Spleen (tissue), 11 donors: ENCODE results near the gene CD81. TPM values are rescaled to one million over a fixed set of nuclear protein-coding genes. Genes with fewer than 3 reads are reported as not detected.

Source experiments
- DNase-seq: peaks from one replicate; pipeline ENCODE4 v3.0.0-alpha.2; 2020
- H3K27ac ChIP-seq, 8 donors: fragments of 200-600 bp; sonication (generic) in 7 of 8; 1 replicate in 4 of 8; 2 replicates in 4 of 8; pipeline versions ENCODE4 v1.5.0 to v1.8.0; 2016 to 2021; ENCODE audit warnings: inconsistent platforms in 4 of 8, mild to moderate bottlenecking in 4 of 8, moderate library complexity in 1 of 8
- H3K27me3 ChIP-seq, 7 donors: fragments of 200-600 bp; sonication (generic) in 6 of 7; replicated peaks in 1 of 7; 1 replicate in 4 of 7; 2 replicates in 3 of 7; pipeline versions ENCODE4 v1.5.0 to v1.8.0; 2016 to 2021; ENCODE audit warnings: inconsistent platforms in 3 of 7, mild to moderate bottlenecking in 1 of 7
- H3K36me3 ChIP-seq, 6 donors: fragments of 200-600 bp; sonication (generic) in 5 of 6; 1 replicate in 4 of 6; 2 replicates in 2 of 6; pipeline versions ENCODE4 v1.5.0 to v1.8.0; 2016 to 2021; ENCODE audit warnings: inconsistent platforms in 2 of 6
- H3K4me1 ChIP-seq, 6 donors: fragments of 200-600 bp; sonication (generic) in 5 of 6; 1 replicate in 3 of 6; 2 replicates in 3 of 6; pipeline versions ENCODE4 v1.5.0 to v1.8.0; 2016 to 2021; ENCODE audit warnings: inconsistent platforms in 3 of 6
- H3K4me3 ChIP-seq, 8 donors: fragments of 200-600 bp; sonication (generic) in 7 of 8; 1 replicate in 4 of 8; 2 replicates in 4 of 8; pipeline versions ENCODE4 v1.5.0 to v1.8.0; 2016 to 2021; ENCODE audit warnings: inconsistent platforms in 4 of 8, mild to moderate bottlenecking in 4 of 8, moderate library complexity in 2 of 8
- H3K9me3 ChIP-seq, 8 donors: fragments of 200-600 bp; sonication (generic) in 7 of 8; 1 replicate in 4 of 8; 2 replicates in 4 of 8; pipeline versions ENCODE4 v1.5.0 to v1.8.0; 2016 to 2021; ENCODE audit warnings: inconsistent platforms in 4 of 8
- POLR2A ChIP-seq, 3 donors: fragments of 450-650 bp; IDR thresholded peaks; one replicate each; pipeline ENCODE4 v1.5.1; 2017; ENCODE audit warnings: antibody characterized with exemption in 3 of 3, mild to moderate bottlenecking in 1 of 3
- POLR2AphosphoS5 ChIP-seq, 3 donors: sonication (generic); formaldehyde crosslinking; IDR thresholded peaks; one replicate each; pipeline ENCODE4 v1.5.1; 2017; ENCODE audit warnings: antibody characterized with exemption in 3 of 3
- WGBS, 5 donors: extraction: QIAGEN DNeasy Blood & Tissue Kit in 3 of 5; methylation state at CpG; one replicate each; pipeline versions ENCODE4 v1.1.5 to v1.1.7; 2013 to 2018; 5-methylcytosine and 5-hydroxymethylcytosine counted together
- intact Hi-C: fragments of 100-400 bp; cut with DNase I; formaldehyde crosslinking; loops from one replicate; pipeline ENCODE4 v1.15.0; 2023; ENCODE audit warnings: low total_unique reads
- polyA plus RNA-seq, 3 donors: library from polyadenylated mRNA; stranded (reverse); fragments of 200-250 nt; gene quantifications; one replicate each; pipeline ENCODE4 v1.2.1, GENCODE V29; 2013
- total RNA-seq, 7 donors: library from RNA; depleted of rRNA in 3 of 7; stranded (reverse); fragments of >200 nt in 3 of 7; fragmentation: NEBNext Ultra II Directional in 4 of 7; extraction: Animal tissue kit (Norgen Biotek cat#: 25700) in 4 of 7; gene quantifications; one replicate each; pipeline versions ENCODE4 v1.1.0 to v1.2.1, GENCODE V29; 2016 to 2021
- TF ChIP-seq, protein P1 (sequence below), 11 experiments: fragments of 200-600 bp in 7 of 11; fragments of 450-650 bp in 4 of 11; sonication (generic) in 4 of 11; IDR thresholded peaks in 8 of 11; conservative IDR thresholded peaks in 3 of 11; 1 replicate in 7 of 11; 2 replicates in 4 of 11; pipeline versions ENCODE4 v1.4.0 to v1.8.0; 2016 to 2021; ENCODE audit warnings: antibody characterized with exemption in 11 of 11, inconsistent platforms in 4 of 11, mild to moderate bottlenecking in 1 of 11
- donor health status: healthy with polysubstance abuse.
- donor health status: DM: no; HTN: no; CAD: no; lungs with moderate emphysema.
- donor health status: DM: no; HTN: no; CAD: no.
- donor health status: Bipolar disorder and iron deficiency.
- donor health status: healthy.
- donor health status: DM: no; HTN: no; CAD: no.
- donor health status: DM: yes; HTN: yes; CAD: no.

CD81 gene
- total and polyA plus RNA-seq, 10 donors, result 191 to 594 (median 433) TPM

DNA sequence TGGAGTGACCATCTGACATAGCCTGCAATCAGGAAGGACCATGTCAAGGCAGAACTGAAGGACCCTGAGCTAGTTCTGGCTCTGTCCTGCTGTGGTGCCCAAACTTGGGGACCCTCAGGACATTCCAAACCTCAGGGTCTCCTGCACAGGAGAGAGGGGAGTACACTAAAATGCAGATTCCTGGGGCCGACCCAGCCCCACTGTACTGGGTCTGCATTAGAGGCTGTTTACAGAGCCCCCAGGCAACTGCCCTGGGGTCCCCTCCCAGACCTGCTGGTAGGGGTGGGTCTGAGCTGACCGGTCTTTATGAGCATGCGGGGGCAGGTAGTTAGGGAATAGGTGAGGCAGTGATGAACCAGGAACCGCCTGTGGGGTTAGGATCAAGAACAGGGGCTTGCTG lies 60.4 kb downstream of the CD81 start:
- H3K36me3 ChIP-seq, result no peaks in the 10 kb centered on the region
- 88 to 96% (median 94%) methylated on average over 4 of the region's 4 CpGs for WGBS, 5 donors
- no peak overlapping the region for H3K4me3 ChIP-seq
- no peak for DNase-seq
- intact Hi-C loops, result no loop called here
- no peak overlapping the region for H3K27ac ChIP-seq
- no peak for TF ChIP-seq POLR2AphosphoS5 (IDR thresholded peaks at IDR 0.05)
- TF ChIP-seq, protein P1, sequence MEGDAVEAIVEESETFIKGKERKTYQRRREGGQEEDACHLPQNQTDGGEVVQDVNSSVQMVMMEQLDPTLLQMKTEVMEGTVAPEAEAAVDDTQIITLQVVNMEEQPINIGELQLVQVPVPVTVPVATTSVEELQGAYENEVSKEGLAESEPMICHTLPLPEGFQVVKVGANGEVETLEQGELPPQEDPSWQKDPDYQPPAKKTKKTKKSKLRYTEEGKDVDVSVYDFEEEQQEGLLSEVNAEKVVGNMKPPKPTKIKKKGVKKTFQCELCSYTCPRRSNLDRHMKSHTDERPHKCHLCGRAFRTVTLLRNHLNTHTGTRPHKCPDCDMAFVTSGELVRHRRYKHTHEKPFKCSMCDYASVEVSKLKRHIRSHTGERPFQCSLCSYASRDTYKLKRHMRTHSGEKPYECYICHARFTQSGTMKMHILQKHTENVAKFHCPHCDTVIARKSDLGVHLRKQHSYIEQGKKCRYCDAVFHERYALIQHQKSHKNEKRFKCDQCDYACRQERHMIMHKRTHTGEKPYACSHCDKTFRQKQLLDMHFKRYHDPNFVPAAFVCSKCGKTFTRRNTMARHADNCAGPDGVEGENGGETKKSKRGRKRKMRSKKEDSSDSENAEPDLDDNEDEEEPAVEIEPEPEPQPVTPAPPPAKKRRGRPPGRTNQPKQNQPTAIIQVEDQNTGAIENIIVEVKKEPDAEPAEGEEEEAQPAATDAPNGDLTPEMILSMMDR (IDR thresholded peaks at IDR 0.05 in 8 of 11, conservative IDR thresholded peaks at IDR 0.05 in 3 of 11), result no peak
- no peak for TF ChIP-seq POLR2A (IDR thresholded peaks at IDR 0.05)
- no peaks in the 10 kb centered on the region for H3K9me3 ChIP-seq
- H3K27me3 ChIP-seq, result peaks cover 0 to 39% (median 0%) of the 10 kb centered on the region in 7 donors
- H3K4me1 ChIP-seq, result no peaks in the 10 kb centered on the region

DNA sequence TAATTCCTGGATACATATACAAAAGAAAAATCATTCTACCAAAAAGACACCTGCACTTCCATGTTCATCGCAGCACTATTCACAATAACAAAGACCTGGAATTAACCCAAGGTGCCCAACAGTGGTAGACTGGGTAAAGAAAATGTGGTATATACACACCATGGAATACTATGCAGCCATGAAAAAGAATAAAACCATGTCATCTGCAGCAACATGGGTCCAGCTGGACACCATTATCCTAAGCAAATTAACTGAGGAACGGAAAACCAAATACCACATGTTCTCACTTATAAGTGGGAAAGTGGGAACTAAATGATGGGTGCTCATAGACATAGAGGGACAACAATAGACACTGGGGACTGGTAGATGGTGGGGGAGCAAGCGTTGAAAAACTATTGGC lies 62.7 kb downstream of the CD81 start:
- H3K4me1 ChIP-seq, result peaks cover 0 to 18% (median 5%) of the 10 kb centered on the region in 6 donors
- no peak for TF ChIP-seq POLR2A (IDR thresholded peaks at IDR 0.05)
- TF ChIP-seq, protein P1 (IDR thresholded peaks at IDR 0.05 in 8 of 11, conservative IDR thresholded peaks at IDR 0.05 in 3 of 11), result no peak
- TF ChIP-seq POLR2AphosphoS5 (IDR thresholded peaks at IDR 0.05), result no peak
- no peak for DNase-seq
- H3K27ac ChIP-seq, result no peak overlapping the region
- no peaks in the 10 kb centered on the region for H3K36me3 ChIP-seq
- peaks cover 0 to 53% (median 9%) of the 10 kb centered on the region in 7 donors for H3K27me3 ChIP-seq
- 94 to 97% (median 96%) methylated on average over 3 of the region's 3 CpGs for WGBS, 5 donors
- intact Hi-C loops, result no loop called here
- H3K4me3 ChIP-seq, result no peak overlapping the region
- H3K9me3 ChIP-seq, result no peaks in the 10 kb centered on the region

DNA sequence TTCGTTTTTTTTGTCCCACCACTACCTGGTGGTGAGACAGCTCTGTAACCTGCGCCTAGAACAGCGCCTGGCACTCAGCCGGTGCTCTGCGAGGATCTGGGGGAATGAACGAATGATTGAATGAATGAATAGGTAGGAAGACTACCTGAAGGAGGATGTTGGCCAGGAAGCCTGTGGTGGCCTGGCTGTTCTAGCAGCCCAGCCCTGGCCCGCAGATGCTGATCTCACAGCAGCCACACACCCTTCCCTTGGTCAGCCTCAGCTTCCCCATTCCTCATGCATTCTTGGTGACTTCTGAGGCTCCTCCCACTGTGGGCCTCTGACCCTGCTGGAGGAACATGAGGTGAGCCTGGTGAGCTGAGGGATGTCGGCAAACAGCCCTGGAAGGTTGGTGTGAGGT lies 63.5 kb downstream of the CD81 start:
- H3K9me3 ChIP-seq, result no peaks in the 10 kb centered on the region
- H3K27ac ChIP-seq, result no peak overlapping the region
- peaks cover 0 to 61% (median 11%) of the 10 kb centered on the region in 7 donors for H3K27me3 ChIP-seq
- WGBS, 5 donors, result 67 to 75% (median 72%) methylated on average over 8 of the region's 8 CpGs
- DNase-seq, result peak; percentile 67
- intact Hi-C loops, result no loop called here
- H3K4me3 ChIP-seq, result no peak overlapping the region
- TF ChIP-seq, protein P1 (IDR thresholded peaks at IDR 0.05 in 8 of 11, conservative IDR thresholded peaks at IDR 0.05 in 3 of 11), result no peak
- TF ChIP-seq POLR2AphosphoS5 (IDR thresholded peaks at IDR 0.05) (no peak), POLR2A (IDR thresholded peaks at IDR 0.05) (no peak)
- no peaks in the 10 kb centered on the region for H3K36me3 ChIP-seq
- peaks cover 0 to 24% (median 10%) of the 10 kb centered on the region in 6 donors for H3K4me1 ChIP-seq

DNA sequence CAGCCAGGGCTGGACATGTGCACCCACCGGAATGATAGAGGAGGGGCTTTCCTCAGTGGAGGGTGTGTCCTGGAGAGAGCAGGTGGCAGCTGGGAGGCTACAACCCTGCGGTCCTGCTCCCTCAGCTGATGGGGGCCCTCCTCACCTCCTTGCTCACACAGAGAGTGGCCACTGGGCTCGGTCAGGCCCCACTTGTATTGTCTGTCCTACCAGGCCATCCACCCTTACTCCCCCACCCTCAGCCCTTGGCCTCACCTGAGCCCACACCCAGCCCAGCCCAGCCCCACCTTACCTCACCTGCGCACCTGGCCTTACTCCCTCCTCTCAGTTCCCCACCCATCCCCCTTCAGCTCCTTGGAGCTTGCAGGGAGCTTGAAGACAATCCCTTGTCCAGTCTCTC lies 64.1 kb downstream of the CD81 start:
- H3K27me3 ChIP-seq, result peaks cover 0 to 61% (median 13%) of the 10 kb centered on the region in 7 donors
- TF ChIP-seq, protein P1 (IDR thresholded peaks at IDR 0.05 in 8 of 11, conservative IDR thresholded peaks at IDR 0.05 in 3 of 11), result no peak
- TF ChIP-seq POLR2A (IDR thresholded peaks at IDR 0.05) (no peak), POLR2AphosphoS5 (IDR thresholded peaks at IDR 0.05) (no peak)
- whole genome bisulfite sequencing, 5 donors, result 74 to 88% (median 82%) methylated on average over 3 to 4 of the region's 4 CpGs
- no peak overlapping the region for H3K27ac ChIP-seq
- H3K4me1 ChIP-seq, result peaks cover 5 to 29% (median 15%) of the 10 kb centered on the region in 6 donors
- intact Hi-C loops, result no loop called here
- no peak overlapping the region for H3K4me3 ChIP-seq
- no peaks in the 10 kb centered on the region for H3K36me3 ChIP-seq
- no peaks in the 10 kb centered on the region for H3K9me3 ChIP-seq
- DNase-seq, result peak; percentile 69
